Measurements from ENCODE around the gene APOBEC3G.

GRCh38 chr22:39128508-39128907 lies 51.4 kb downstream of the APOBEC3G start:
- no peak for TF ChIP-seq CTCF (conservative IDR thresholded peaks at IDR 0.05; ENCODE audit: low read depth, low read length)
- TF ChIP-seq RFX5 (IDR thresholded peaks at IDR 0.05; ENCODE audit: low read depth, low read length): no peak
- TF ChIP-seq POLR2A (IDR thresholded peaks at IDR 0.05; ENCODE audit: low read depth, low read length): no peak
- TF ChIP-seq, protein P1, sequence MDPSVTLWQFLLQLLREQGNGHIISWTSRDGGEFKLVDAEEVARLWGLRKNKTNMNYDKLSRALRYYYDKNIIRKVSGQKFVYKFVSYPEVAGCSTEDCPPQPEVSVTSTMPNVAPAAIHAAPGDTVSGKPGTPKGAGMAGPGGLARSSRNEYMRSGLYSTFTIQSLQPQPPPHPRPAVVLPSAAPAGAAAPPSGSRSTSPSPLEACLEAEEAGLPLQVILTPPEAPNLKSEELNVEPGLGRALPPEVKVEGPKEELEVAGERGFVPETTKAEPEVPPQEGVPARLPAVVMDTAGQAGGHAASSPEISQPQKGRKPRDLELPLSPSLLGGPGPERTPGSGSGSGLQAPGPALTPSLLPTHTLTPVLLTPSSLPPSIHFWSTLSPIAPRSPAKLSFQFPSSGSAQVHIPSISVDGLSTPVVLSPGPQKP (IDR thresholded peaks at IDR 0.05; ENCODE audit: borderline replicate concordance, low read depth, low read length): no peak
